ENCODE measurements around the gene OR1D2.
"Not testable (repeated sequence)": the region's sequence is repeated elsewhere in the genome, so short reads cannot be mapped to it uniquely, and the experiment has no call there.

OR1D2 gene, protein sequence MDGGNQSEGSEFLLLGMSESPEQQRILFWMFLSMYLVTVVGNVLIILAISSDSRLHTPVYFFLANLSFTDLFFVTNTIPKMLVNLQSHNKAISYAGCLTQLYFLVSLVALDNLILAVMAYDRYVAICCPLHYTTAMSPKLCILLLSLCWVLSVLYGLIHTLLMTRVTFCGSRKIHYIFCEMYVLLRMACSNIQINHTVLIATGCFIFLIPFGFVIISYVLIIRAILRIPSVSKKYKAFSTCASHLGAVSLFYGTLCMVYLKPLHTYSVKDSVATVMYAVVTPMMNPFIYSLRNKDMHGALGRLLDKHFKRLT

DNA sequence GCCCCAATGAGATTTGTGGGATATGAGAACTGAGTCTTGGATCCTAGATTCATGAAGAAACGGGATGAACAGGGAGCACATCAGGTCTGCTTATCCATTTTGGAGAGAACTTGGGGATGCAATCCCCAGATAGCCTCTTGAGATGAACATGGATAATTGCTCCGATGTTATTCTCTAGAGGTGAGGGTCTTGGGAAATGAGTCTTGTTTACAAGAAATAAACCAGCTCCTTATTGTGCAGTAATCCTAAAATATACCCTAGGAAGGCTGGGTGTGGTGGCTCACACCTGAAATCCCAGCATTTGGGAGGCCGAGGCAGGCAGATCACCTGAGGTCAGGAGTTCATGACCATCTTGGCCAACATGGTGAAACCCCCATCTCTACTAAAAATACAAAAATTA is at the start of gene OR1D2:
TSS of gene OR1D2 (minus strand) at position 101 of the 400 bp plus-strand sequence. CDS start 11,426 bp downstream, outside the sequence.
- no peak for DNase-seq

DNA sequence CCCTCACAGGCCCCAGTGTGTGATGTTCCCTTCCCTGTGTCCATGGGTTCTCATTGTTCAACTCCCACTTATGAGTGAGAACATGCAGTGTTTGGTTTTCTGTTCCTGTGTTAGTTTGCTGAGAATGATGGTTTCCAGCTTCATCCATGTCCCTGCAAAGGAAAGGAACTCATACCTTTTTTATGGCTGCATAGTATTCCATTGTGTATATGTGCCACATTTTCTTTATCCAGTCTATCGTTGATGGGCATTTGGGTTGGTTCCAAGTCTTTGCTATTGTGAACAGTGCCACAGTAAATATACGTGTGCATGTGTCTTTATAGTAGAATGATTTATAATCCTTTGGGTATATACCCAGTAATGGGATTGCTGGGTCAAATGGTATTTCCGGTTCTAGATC is 33.3 kb upstream of the OR1D2 start:
- not testable (repeated sequence) for DNase-seq

DNA sequence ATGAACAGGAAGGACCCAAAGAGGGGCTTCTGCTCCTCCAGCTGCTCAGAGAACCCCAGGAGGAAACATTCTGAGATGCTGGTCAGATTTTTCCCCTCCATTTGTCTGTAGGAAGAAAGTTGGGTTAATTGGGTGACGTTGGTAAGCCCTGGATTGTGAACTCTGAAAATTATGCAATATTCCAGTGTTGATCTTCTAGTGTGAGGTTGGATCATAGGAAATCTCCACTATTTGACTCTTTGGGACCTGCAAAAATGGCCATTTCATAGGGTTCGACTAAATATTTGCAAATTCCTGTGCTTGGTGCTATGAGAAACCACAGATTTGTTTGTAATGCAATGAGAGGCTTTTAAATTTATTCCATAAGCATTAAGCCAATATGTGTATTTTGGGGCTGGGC is 23.2 kb upstream of the OR1D2 start, which contains the start of gene OR1G1:
TSS of gene OR1G1 (minus strand) at position 101 of the 400 bp plus-strand sequence. CDS start at position 101, 0 bp downstream.
- no peak for DNase-seq

DNA sequence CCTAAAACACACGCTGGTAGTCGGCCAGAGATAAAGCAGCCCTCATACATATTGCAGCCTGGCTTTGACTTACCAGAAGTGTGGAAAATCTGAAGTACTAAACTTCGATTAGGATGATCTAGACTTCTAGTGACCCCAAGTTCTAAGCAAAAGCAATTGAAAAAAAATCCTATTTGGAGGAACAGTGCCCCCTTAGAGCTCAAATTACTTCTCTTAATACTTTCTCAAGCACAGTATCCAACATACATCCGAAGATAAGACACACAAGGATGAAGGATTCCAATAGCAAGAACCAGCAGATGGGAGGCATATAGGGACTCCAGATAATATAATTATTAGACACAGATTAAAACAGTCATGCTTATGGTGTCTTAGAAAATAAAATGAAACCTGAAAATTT is 30.4 kb downstream of the OR1D2 start:
- not testable (repeated sequence) for DNase-seq

DNA sequence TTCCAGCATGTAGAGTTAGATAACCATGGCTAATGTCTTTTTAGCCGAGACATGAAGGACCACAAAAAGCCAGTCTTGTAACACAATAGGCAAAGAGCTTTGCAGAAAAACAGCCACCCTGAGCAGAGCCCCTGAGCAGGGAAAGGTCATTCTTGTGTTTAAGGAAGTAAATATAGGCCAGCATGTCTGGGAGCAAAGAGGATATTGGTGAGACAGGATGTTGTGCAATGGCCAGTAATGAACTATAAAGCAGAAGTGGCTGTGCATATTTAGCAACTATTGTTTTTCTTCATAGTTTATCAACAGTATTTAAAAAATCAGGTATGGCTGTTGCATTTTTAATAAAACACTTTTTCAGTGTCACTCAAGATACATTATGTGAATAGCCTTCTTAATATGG is 39.0 kb downstream of the OR1D2 start:
- DNase-seq: not testable (repeated sequence)

DNA sequence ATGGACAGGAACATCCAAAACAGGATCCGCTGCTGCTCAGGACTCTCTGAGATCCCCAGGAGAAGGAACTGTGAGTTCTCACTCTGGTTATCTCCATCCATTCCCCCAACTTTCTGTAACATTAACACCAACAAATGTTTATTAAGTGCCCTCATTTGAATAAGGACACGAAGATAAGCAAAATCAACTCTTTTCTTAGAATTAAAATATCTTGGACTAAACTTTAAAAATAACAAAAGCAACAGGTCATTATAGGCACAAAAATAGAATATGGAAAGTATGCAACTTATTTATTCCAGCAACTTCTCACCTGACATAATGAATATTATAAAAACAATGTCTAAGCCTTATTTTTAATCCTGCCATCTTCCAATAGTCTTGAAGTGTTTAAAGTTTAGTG is 40.7 kb downstream of the OR1D2 start, which contains the start of gene OR1D5:
TSS of gene OR1D5 (minus strand) at position 101 of the 400 bp plus-strand sequence. CDS start at position 101, 0 bp downstream.
- not testable (repeated sequence) for DNase-seq

DNA sequence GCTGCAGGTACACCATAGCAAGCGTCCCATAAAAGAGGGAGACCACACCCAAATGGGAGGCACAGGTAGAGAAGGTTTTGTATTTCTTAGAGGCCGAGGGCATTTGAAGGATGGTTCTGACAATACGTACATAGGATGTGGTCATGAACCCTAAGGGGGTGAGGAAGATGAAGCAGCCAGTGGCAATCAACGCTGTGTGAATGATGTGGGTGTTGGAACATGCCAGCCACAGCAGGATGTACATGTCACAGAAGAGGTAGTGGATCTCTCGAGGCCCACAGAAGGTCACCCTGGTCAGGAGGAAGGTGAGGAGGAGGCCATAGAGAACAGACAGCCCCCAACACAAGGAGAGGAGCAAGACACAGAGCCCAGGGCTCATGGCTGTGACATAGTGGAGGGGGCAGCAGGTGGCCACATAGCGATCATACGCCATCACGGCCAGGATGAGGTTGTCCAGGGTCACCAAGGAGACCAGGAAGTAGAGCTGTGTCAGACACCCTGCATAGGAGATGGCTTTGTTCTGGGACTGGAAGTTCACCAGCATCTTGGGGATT is 41.3 kb downstream of the OR1D2 start:
- not testable (repeated sequence) for DNase-seq

DNA sequence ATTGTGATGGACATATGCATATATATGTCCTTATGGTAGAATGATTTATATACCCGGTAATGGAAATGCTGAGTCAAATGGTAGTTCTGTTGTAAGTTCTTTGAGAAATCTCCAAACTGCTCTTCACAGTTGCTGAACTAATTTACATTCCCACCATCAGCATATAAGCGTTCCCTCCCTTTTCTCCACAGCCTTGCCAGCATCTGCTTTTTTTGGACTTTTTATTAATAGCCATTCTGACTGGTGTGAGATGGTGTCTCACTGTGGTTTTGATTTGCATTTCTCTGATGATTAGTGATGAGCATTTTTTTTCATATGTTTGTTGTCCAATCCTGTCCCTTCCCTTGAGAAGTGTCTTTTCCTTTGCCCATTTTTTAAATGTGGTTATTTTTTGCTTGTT is 49.4 kb downstream of the OR1D2 start:
- DNase-seq: not testable (repeated sequence)

DNA sequence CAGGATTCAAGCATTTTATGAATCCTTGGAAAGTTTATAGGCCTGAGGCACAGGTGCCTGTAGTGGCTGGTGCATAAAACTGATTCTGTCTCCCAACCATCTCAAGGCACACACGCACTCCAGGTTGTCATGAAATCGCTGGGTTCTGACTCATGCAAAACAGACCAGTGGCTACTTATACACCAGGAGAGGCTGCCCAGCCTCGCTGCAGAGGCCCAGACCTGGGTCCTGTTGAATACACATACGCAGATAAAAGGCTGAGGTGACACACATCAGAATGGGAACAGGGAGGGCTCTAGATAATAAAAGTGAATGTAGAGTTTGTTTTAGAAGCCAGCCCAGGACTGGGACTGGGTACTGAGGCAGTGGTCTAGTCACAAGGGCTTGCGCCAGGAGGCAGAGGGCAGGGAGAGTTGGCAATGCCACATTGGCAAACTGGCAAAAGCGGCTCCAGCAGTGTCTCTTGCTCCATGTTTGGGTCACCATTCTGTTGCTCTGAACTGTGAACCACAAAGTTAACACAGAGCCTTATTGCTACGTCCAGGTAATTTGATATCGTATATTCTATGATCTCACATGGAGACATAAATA is 54.4 kb downstream of the OR1D2 start:
- DNase-seq: no peak

DNA sequence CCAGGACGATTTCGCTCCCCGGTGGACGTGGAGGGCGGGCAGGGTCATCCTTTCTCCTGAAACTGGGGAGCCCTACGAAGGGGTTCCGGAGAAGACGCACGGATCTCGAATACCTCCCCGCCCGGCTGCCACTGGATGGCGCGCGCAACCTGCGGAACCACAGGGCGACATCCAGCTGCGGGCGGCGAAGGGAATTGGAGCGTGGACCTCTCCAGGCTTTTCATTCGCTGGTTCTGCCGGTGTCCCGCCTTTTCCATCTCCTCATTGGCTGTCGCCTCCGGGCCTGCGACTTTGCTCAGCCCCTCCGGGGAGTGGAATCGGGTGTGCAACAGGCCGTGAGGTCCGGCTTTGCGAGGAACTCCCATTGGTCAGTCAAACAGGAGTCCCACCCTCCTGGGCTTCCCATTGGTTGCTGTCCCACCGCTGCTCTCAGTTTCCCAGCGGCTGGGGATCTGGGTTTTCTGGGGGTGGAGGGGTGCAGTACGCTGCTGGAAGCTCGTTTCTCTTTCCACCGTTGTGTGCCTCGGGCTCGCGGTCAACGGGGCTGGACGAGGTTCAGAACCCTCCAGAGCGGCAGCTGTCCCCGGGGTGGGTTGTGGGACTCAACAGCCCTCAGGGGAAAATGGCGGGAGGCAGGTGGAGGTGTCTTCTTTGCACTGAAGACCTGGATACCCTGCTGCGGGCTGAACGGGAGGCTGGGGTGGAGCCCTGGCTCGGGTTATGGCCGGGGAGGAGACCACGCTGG is 55.3 kb downstream of the OR1D2 start:
- peak; percentile 89 for DNase-seq

DNA sequence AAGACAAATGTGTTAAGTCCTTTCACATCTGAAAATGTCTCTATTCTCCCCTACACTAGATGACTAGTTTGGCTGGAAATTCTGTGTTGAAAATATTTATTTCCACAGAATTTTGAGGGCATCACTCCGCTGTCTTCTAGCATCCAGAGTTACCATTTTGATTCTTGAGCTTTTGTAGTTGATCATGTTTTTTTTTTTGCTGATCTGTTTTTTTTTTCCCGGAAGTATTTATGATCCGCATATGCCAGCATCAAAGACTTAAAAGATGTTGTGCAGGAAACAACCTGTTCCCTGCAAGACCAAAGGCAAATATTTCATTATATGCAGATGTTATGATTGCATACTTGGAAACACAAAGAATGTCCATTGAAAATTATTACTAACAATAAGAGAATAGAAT is 57.5 kb downstream of the OR1D2 start:
- no peak for DNase-seq

DNA sequence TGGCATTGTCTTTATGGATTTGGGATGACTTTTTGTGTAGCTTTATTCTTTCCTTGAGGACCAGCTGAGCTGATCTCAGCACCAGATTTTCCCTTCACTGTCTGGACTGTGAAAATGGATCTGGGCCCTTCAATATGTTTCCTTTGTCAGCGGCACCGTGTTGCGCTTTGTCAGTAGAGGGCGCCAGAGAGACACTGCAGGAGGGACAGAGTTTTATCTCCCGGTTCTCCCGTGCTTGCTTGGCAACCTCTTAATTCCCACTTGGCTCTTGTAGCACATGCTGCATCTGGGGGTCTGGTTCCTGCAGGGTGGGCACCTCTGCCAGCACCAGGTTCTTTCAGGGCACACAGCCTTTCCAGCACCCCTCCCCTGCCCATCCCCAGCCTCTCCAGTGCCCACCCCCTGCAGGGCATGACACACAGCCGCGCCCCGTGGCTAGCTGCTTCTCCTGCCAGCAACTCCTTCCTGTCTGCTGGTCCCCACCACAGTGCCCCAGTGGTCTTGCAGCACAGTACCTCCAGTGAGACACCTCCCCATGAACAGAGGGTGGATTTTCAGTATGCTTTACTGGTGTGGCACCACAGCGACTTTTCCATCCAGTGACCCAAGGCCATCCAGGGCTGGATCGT is 60.4 kb downstream of the OR1D2 start:
- no peak for DNase-seq

DNA sequence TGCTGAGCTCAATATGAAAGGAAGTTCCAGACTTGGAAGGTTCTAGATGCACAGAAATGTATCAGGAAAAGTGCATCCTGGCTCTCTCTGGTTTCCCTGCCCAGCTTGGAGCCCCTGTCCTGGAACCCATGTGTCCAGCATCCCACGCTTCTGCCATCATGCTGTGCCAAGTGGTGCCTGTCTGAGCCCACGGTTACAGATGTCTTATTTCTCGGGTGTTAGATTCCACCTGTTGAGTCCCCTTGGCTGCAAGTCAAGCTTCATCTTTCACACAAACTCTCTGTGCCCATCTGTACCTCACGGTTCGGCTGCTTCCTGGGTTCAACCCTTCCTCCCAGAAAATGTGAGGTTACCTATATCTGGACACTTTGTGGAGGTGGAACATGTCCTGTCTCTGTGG is 63.3 kb downstream of the OR1D2 start:
- DNase-seq: no peak

DNA sequence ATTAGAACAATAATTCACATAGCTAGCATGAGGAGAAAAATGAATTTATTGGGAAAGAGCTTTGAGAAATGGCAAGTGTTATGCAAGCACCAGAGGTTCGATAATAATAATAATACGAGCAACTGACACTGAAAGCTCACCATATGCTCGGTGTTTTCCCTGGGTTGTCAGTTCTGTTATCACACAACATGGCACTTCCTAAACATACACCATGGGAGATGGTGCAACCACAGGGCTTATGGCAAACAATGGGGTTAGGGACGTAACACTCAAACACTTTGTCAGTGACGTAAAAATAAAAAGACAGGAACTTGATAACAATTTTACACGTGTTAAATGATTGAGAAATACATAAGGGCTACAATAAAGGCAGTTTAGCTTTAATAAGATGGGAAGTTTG is 64.5 kb downstream of the OR1D2 start:
- DNase-seq: no peak

DNA sequence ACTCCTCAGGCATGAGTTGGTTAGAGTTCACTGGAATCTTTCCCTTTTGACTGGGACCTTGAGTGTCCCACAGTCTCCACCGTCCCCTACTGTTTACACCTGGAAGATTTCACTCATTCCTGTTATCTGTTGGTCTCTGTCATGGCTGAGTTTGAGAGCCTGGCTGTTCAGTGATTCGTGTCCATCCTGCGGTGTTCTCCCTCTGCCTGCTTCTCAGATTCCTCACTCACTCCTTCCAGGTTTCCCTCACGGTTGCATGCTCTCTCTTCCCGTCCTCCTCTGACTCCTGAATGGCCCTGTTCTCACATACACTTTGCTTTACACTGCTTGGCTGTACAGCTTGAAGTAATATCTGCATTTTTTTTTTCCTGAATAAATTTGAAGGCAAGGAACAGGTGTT is 65.3 kb downstream of the OR1D2 start:
- no peak for DNase-seq

All from stimulated activated CD4-positive, alpha-beta T cell treated with anti-CD3 and anti-CD28 coated beads, Interleukin-12 subunit alpha, Interleukin-12 subunit beta, amount 100 ng/mL, for 4 hours (primary cell).